Stimulated activated naive CD8-positive, alpha-beta T cell treated with anti-CD3 and anti-CD28 coated beads, Interleukin-15, amount 100 ng/mL, for 72 hours (primary cell): ENCODE measurements around the gene FN3K.

Source experiments
- ATAC-seq: fragments of 150-1000 bp; cut with Tn5 transposase; 2 replicates; pipeline ENCODE4 v1.10.0; 2021; ENCODE audit warnings: mild to moderate bottlenecking, moderate library complexity
- DNase-seq, 2 donors: peaks; one replicate each; pipeline ENCODE4 v3.0.0; 2021 to 2022
- H3K27ac Mint-ChIP-seq, 2 donors: one replicate each; pipeline ENCODE4 v1.8.0; 2022; ENCODE audit warnings: mild to moderate bottlenecking in 2 of 2, mixed read lengths in 2 of 2, moderate library complexity in 2 of 2
- H3K27me3 Mint-ChIP-seq: one replicate; pipeline ENCODE4 v1.8.0; 2022; ENCODE audit warnings: mixed read lengths
- H3K4me1 Mint-ChIP-seq: one replicate; pipeline ENCODE4 v1.8.0; 2022; ENCODE audit warnings: mild to moderate bottlenecking, mixed read lengths
- H3K4me3 Mint-ChIP-seq, 2 donors: one replicate each; pipeline ENCODE4 v1.8.0; 2022; ENCODE audit warnings: mild to moderate bottlenecking in 2 of 2, mixed read lengths in 2 of 2, moderate library complexity in 1 of 2
- H3K9me3 Mint-ChIP-seq, 2 donors: one replicate each; pipeline ENCODE4 v1.8.0; 2022; ENCODE audit warnings: mixed read lengths in 2 of 2

FN3K gene

DNA sequence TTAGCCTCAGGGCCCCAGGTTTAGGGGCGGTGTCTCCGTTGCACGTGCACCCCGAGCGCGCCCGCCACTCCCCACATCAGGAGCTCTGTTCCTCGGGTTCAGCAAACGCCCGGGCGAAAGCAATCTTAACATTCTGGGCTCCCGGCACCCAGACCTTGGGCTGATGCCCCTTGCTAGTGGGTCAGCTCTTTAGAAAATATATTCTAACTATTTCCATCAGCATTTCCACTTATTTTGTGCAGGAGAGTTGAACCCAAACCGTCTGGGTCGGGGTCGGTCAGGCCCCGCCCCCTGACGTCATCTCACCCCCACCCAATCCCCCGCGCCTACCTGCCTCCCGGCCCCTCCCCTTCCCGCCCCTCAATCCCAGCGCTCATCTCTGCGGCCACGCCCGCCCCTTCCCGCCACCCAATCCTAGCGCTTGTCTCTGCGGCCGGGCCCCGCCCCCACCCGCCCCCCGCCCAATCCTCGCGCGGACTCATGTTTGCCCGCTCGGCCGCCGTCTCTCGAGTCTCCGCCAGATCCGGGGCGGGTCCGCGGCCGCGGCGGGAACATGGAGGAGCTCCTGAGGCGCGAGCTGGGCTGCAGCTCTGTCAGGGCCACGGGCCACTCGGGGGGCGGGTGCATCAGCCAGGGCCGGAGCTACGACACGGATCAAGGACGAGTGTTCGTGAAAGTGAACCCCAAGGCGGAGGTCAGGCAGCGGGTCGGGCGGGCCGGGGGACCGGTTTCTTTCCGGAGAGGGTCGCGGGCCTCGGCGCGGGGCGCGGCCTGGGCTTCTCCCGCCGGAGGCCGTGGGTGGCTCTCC, 19.0 kb upstream of the FN3K start, which contains the start of gene FN3KRP:
TSS of gene FN3KRP (plus strand) at position 504 of the 808 bp plus-strand sequence. CDS start at position 554, 50 bp downstream.
- Mint-ChIP-seq H3K4me3 (peak within 1 kb of the TSS; percentile 91 to 98), H3K27ac (peak within 1 kb of the TSS; percentile 96 to 98), H3K9me3 (no peaks in the 10 kb centered on the region), H3K27me3 (no peaks in the 10 kb centered on the region), H3K4me1 (peaks cover 22% of the 10 kb centered on the region)
- DNase-seq (peak; percentile 85 to 91), ATAC-seq (peak; percentile 94)

DNA sequence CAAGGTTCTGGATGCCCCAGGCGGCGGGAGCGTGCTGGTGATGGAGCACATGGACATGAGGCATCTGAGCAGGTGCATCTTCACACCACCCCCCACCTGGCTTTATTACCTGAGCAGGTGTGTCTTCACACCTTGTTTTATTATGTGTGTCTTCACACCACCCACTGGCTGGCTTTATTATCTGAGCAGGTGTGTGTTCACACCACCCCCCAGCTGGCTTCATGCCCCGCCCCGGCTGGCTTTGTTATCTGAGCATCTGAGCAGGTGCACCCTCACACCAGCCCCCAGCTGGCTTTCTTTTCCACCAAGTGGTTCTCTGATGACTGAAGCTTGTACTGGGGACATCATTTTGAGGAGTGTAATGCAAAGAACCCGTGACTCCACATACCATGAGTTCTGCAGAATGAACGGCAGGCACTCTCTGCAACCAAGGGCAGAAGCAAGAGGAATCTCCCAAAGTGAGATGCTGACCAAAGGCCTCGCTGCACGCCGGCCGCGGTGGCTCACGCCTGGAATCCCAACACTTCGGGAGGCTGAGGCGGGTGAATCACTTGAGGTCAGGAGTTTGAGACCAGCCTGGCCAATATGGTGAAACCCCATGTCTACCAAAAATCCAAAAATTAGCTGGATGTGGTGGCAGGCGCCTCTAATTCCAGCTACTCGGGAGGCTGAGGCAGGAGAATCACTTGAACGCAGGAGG, 16.3 kb upstream of the FN3K start:
- Mint-ChIP-seq H3K27me3 (no peaks in the 10 kb centered on the region), H3K4me3 (no peak overlapping the region), H3K9me3 (no peaks in the 10 kb centered on the region), H3K27ac (no peak overlapping the region), H3K4me1 (peaks cover 22% of the 10 kb centered on the region)
- ATAC-seq (no peak), DNase-seq (no peak)

DNA sequence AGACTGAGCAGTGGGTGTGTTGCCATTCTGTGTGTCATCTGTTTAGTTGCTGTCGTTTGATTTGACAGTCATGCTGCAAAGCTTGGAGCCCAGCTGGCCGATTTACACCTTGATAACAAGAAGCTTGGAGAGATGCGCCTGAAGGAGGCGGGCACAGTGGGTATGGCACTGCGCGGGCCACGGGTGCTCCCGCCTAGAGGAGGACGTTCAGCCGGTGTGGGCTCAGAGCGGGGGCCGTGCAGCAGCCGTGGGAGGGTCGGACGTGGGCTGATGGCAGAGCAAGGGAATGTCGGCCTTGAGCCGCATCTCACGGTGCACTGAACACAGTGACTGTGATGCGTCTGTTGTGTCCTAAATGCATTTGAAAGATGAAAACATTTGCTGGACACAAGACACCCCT, 15.2 kb upstream of the FN3K start:
- ATAC-seq (no peak), DNase-seq (no peak)
- Mint-ChIP-seq H3K27me3 (no peaks in the 10 kb centered on the region), H3K4me3 (no peak overlapping the region), H3K27ac (peak overlapping the region in 1 of 2 donors; percentile 33), H3K4me1 (peaks cover 22% of the 10 kb centered on the region), H3K9me3 (no peaks in the 10 kb centered on the region)

DNA sequence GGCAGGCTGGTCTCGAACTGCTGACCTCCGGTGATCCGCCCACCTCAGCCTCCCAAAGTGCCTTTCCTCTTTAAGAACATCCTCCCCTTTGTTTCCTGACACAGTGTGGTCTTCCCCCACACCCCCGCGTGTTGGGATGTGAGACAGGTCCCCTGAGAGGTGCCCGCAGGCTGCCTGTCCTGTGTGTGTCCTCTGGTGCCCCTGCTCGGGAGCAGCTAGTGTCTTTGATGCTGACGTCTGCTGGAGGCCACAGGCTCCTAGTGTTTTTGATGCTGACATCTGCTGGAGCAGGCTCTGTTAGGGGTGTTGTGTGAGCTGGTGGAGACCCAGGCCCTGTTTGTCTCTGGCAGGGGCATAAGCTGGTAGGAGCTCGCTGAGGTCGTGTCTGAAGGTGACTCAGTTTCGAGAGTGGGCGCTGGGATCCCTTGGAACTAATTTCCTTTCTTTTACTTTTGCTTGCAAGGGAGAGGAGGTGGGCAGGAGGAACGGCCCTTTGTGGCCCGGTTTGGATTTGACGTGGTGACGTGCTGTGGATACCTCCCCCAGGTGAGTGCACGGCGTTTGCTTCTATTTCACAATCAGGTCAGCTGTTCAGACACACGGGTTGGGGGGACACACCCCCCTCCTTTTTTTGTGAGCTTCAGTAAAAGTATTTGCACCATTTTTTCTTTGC, 12.9 kb upstream of the FN3K start:
- Mint-ChIP-seq H3K4me3 (no peak overlapping the region), H3K27me3 (no peaks in the 10 kb centered on the region), H3K9me3 (no peaks in the 10 kb centered on the region), H3K4me1 (peaks cover 9% of the 10 kb centered on the region), H3K27ac (peak overlapping the region in 1 of 2 donors; percentile 87)
- ATAC-seq (no peak), DNase-seq (no peak)

DNA sequence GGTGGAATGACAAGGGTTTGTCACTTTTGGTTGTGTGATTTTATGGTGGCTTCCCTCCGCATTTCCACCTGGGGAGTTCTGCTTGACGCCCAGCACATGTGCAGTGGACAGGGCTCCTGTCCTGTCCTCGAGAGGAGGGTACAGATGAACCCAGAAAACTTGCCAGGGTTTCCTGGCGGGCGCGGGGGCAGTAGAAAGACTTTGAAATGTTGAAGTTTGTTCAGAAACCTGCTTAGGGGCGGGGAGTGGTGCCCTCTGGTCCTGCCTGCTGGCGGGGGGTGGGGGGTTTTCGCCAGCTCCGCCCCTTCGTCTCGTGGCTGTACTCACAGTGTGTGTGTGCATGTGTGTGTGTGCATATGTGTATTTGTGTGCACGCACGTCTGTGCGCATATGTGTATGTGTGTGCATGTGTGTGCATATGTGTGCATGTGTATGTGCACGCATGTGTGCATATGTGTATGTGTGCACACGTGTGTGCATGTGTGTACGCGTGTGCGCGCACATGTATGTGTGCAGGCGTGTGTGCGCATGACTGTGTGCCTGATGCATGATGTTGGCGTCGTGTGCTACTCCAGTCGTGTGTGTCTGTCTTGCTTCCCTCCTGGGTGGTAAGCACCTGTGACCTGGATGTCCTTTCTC, 12.1 kb upstream of the FN3K start:
- ATAC-seq (no peak), DNase-seq (no peak)
- Mint-ChIP-seq H3K9me3 (no peaks in the 10 kb centered on the region), H3K4me1 (peaks cover under 1% of the 10 kb centered on the region), H3K27me3 (no peaks in the 10 kb centered on the region), H3K4me3 (no peak overlapping the region), H3K27ac (peak overlapping the region in 1 of 2 donors; percentile 48)

DNA sequence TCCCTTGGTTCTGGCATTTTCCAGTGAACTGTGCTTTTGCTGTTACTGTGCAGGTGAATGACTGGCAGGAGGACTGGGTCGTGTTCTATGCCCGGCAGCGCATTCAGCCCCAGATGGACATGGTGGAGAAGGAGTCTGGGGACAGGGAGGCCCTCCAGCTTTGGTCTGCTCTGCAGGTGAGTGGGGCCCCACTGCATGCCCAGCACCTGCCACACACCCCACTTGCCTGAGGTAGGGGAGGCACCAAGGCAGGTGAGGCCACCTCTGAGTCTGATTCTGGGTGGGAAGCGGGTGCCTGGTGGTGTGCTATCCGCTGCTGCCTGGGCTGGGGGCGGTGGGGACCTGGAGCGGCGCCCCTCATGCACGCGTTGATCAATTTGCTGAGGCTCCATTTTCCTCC, 9.0 kb upstream of the FN3K start:
- no peaks in the 10 kb centered on the region for H3K9me3 Mint-ChIP-seq
- no peaks in the 10 kb centered on the region for H3K4me1 Mint-ChIP-seq
- no peak overlapping the region for H3K27ac Mint-ChIP-seq
- no peaks in the 10 kb centered on the region for H3K27me3 Mint-ChIP-seq
- no peak for DNase-seq
- no peak overlapping the region for H3K4me3 Mint-ChIP-seq
- ATAC-seq, result no peak

DNA sequence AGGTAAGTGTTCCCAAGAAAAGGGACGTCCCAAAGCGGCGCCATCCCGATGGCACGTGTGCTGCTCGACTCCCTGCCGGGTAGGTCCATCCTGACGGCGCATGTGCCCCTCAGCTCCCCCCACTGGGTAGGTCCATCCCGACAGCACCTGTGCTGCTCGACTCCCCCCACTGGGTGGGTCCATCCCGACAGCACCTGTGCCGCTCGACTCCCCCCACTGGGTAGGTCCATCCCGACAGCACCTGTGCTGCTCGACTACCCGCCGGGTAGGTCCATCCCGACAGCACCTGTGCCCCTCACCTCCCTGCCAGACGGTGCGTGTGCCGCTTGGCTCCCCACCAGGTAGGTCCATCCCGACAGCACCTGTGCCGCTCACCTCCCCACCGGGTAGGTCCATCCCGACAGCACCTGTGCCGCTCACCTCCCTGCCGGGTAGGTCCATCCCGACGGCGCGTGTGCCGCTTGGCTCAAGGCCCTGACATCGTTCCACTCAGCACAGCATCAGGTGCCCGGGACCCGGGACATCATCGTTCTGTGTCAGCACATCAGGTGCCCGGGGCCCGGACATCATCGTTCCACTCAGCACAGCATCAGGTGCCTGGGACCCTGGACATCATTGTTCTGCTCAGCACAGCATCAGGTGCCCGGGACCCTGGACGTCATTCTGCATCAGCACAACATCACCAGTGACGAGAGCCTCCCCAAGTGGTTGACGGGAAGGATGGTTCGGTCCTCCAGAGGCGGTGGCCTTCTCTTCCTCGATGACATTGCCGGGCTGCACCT, 5.7 kb upstream of the FN3K start:
- DNase-seq (no peak), ATAC-seq (peak; percentile 40)
- peaks cover 7 to 14% of the 10 kb centered on the region in 2 donors for H3K9me3 Mint-ChIP-seq
- H3K4me1 Mint-ChIP-seq, result no peaks in the 10 kb centered on the region
- H3K4me3 Mint-ChIP-seq, result no peak overlapping the region
- no peaks in the 10 kb centered on the region for H3K27me3 Mint-ChIP-seq
- H3K27ac Mint-ChIP-seq, result peak overlapping the region in 1 of 2 donors; percentile 48

DNA sequence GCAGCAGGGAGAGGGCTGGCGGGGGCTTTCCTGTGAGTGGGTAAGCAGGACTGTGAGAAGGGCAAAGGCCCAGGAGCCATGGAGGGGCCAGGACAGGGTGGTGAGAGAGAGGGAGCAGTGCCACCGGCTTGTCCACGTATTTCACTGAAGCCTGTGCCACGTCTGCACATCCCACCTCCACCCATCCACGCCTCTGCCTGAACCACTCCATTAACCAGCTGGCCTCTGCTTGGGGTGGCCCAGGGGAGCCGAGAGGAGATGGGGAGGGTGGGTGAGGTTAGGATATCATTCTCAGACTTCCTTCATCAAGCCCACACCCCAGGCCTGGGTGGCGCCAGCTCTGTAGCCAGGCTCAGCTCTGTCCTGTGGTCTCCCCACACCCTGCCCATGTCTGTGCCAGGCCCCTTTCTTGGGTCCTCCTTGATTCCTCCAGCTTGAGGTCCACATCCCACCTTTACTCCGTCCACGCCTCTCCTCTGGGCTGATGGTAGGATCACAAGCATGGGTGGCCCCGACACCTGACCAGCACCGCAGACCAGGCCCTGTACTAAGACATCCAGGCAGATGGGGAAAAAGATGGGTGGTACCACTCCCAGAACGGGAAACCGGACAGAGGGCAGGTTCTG, 3.2 kb upstream of the FN3K start:
- ATAC-seq (no peak), DNase-seq (no peak)
- Mint-ChIP-seq H3K4me1 (peaks cover 8% of the 10 kb centered on the region), H3K27me3 (peaks cover 6% of the 10 kb centered on the region), H3K9me3 (peaks cover 7 to 14% of the 10 kb centered on the region in 2 donors), H3K27ac (peak overlapping the region in 1 of 2 donors; percentile 95), H3K4me3 (no peak overlapping the region)

DNA sequence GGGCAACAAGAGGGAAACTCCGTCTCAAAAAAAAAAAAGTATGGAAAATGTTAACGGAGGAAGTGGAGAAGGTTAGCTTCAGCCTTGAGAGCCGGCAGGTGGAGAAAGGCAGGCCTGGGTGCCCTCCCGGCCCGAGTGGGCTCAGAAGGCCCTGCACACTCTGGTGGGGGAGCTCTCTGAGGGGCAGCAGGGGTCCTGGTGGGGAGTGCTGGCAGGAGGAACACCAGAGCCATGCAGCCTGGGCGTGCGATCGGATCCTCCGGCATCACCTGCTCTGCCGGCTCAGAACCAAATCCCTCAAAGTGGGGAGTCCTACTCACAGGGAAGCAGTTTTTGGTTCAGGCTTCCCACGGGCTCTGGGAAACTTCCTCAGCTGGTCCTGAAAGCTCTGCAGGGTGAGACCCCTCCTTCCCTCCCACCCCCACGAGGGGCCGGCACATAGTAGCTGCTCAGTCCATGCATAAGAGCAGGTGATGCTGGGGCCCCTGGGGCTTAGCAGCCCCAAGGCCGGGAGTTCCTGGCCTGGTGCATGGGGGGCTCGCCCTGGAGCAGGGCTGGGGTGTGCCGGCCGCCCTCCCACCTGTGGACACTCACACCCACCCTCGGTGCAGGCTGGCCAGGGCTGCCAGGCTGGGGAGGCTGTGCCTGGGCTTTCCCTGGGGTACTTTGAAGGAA, 1.2 kb downstream of the FN3K start:
- H3K27ac Mint-ChIP-seq, result no peak overlapping the region
- no peak overlapping the region for H3K4me3 Mint-ChIP-seq
- ATAC-seq, result no peak
- H3K9me3 Mint-ChIP-seq, result peaks cover 21 to 22% of the 10 kb centered on the region in 2 donors
- peaks cover 8% of the 10 kb centered on the region for H3K4me1 Mint-ChIP-seq
- peaks cover 6% of the 10 kb centered on the region for H3K27me3 Mint-ChIP-seq
- DNase-seq, result no peak

DNA sequence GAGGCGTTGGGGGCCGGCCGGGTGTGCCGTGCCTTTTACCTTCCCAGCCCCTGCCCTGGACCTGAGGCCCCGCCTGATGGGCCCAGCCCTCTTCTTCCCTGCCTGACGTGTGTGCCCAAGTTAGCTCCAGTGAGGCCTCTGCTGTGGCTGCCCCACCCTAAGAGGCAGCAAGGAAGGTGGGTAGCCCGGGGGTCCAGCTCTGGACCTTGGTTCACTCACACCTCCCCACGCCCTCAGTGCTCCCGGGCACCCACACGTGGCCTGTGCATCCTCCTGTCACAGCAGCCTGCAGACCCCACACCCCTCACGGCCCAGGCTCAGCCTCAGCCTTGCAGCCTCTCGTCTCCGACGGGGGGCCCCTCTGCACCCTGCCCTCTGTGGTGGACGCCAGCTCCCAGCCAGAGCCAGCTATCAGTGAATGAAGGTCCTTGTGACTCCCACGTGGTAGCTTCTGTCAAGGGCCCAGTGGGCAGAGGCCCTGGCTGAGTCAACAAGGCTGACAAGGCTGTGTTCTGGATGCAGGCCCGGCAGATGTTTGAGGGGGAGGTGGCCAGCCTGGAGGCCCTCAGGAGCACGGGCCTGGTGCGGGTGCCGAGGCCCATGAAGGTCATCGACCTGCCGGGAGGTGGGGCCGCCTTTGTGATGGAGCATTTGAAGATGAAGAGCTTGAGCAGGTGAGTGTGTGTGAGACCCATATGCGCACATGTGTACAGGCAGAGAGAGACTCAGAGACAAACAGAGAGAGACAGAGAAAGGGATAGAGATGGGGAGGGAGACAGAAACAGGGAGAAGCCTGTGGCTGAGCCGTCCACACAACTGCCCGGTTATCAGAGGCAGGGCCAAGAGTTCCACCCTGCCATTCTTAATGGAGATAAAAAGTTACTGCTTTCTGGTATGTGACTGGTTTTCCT, 2.8 kb downstream of the FN3K start:
- DNase-seq (no peak), ATAC-seq (peak; percentile 11)
- no peak overlapping the region for H3K27ac Mint-ChIP-seq
- no peak overlapping the region for H3K4me3 Mint-ChIP-seq
- H3K9me3 Mint-ChIP-seq, result peaks cover 15 to 18% of the 10 kb centered on the region in 2 donors
- peaks cover 8% of the 10 kb centered on the region for H3K4me1 Mint-ChIP-seq
- H3K27me3 Mint-ChIP-seq, result peaks cover 6% of the 10 kb centered on the region

DNA sequence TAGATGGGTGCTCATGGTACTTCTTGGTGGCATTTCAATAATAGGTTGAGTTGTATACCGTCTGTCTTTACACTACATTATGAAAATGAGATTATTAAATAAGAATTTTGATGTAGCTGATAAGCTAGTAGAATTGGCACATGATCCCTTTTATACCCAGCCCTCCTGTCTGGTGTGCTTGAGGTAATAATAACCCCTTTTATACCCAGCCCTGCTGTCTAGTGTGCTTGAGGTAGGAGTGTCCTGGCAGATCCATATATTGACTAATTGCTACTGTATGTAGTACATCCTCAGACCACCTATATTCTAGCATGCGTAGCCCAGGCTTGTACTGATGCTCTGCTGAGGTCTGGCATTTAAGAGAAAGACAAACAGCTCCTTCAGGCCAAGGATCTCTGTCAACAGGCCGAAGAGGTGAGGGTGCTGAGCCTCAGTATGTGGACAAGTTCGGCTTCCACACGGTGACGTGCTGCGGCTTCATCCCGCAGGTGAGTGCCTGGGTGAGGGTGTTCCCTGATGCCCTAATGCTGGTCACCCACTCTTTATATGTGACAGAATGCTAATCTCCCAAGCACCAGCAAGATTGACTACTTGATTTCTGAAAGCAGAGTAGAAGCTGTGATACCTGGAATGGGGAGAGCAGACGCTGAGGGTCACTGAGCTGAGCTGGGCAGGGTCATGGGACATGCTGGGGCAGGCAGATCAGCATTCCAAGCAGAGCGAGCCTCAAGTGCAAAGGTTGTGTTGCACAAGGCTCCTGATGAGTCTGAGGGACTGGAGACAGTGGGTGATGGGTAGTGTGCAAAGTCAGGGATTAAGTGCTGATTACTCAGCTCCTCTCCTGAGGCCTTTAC, 5.7 kb downstream of the FN3K start:
- Mint-ChIP-seq H3K27me3 (peaks cover 4% of the 10 kb centered on the region), H3K4me3 (no peak overlapping the region), H3K27ac (peak overlapping the region in 1 of 2 donors; percentile 23), H3K4me1 (peaks cover 4% of the 10 kb centered on the region), H3K9me3 (peaks cover 12 to 15% of the 10 kb centered on the region in 2 donors)
- DNase-seq (no peak), ATAC-seq (no peak)

DNA sequence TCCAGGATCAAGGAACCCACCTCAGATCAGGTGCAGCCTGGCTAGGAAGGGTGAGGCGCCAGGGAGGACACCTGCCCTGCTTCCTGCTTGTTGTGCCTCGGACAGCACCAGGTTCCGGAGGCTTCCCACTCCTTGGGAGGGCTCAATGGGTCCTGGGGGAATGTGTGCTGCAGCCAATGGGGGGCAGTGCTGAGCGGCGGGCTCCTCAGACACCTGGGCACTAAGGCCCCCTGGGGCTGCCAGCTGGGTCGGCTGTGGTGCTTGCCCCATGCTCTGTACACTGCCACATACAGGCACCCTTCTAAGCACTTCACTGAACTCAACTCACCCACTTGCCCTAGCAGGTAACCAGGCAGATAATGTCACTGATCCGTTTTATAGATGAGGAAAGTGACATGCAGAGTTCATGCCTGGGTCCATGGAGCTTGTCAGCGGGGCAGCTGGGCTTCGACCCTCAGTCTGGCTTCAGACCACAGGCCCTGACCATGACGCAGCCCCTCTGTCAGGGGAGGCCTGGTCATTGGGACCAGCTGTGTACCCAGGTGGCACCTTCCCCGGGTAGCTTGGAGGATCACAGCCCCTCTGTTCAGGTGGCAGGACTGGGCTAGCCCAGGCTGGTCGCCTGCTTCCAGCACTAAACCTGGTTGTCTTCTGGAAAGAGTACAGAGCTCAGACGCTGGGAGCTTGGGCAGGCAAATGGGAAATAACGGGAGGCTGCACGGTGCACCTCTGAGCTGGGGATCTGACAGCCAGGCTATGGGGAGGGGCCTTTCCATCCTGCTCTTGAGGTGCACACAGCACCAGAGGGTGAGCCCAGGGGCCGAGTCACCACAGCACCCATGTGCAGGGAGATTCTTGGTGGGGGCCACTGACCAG, 8.2 kb downstream of the FN3K start:
- Mint-ChIP-seq H3K27me3 (no peaks in the 10 kb centered on the region), H3K9me3 (peaks cover 16 to 19% of the 10 kb centered on the region in 2 donors), H3K27ac (no peak overlapping the region), H3K4me1 (no peaks in the 10 kb centered on the region), H3K4me3 (no peak overlapping the region)
- ATAC-seq, result no peak
- DNase-seq, result no peak
